BJ (cell line): ENCODE results near the gene CALCR. TPM values are rescaled to one million over a fixed set of nuclear protein-coding genes. Genes with fewer than 3 reads are reported as not detected.

Experiments used
- CTCF ChIA-PET: fragments of 350-600 bp; formaldehyde crosslinking; extraction: SDS; loops from one replicate; lab custom pipeline; 2021; ENCODE audit warnings: antibody characterized with exemption, inconsistent platforms; lab: Yijun Ruan, JAX
- POLR2A ChIA-PET: fragments of 300-600 bp; sonication (Branson Sonifier 250); formaldehyde crosslinking; extraction: SDS; loops from one replicate; lab custom pipeline; 2021; ENCODE audit warnings: antibody characterized with exemption; lab: Charles Lee
- DNase-seq: peaks from one replicate; pipeline ENCODE4 v3.0.0-alpha.2; 2011; ENCODE audit warnings: low read depth
- H3K27me3 ChIP-seq: 2 replicates; pipeline ENCODE4 v1.6.0; 2011; ENCODE audit warnings: low read length; ENCODE audit not compliant: control insufficient read depth, insufficient read depth
- H3K36me3 ChIP-seq: 2 replicates; pipeline ENCODE4 v1.5.1; 2011; ENCODE audit warnings: low read length; ENCODE audit not compliant: control insufficient read depth, insufficient read depth
- H3K4me3 ChIP-seq: 2 replicates; pipeline ENCODE4 v1.5.1; 2011; ENCODE audit warnings: low read depth, mild to moderate bottlenecking, control low read depth, low read length
- CTCF ChIP-seq: IDR thresholded peaks from 2 replicates; pipeline ENCODE4 v1.5.1; 2011; ENCODE audit warnings: low read depth, mild to moderate bottlenecking, control low read depth, inconsistent platforms, low read length, moderate library complexity; ENCODE audit not compliant: insufficient read depth
- polyA plus RNA-seq: library from polyadenylated mRNA; depleted of rRNA; stranded (reverse); fragments of >200 nt; gene quantifications from 2 replicates; pipeline ENCODE4 v1.2.3, GENCODE V29; 2011
- small RNA-seq: library from RNA; depleted of rRNA; stranded (forward); fragments of <200 nt; gene quantifications from one replicate; pipeline ENCODE3, GENCODE V24; 2012; ENCODE audit warnings: low replicate concordance, low read depth; ENCODE audit not compliant: insufficient read length

The CALCR gene
- polyA plus RNA-seq, 1 experiment, result not detected

DNA sequence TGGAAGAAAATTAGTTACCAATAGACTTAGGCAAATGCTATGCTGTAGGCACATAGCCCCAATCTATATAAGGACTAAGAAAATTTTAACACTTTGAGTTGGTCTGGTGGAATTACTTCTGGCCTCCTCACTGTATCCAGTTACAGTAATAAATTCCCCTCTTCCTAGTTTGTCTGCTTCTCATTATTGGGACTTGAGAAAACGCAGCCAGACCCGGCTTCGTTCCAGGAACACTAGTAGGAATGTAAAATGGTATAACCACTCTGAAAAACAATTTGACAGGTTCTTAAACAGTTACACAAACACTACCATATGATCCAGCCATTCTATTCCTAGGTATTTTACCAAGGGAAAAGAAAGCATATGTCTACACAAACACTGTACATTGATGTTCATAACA lies 192.2 kb downstream of the CALCR start:
- POLR2A ChIA-PET, result no interaction called here
- no peaks in the 10 kb centered on the region for H3K36me3 ChIP-seq
- no peak for TF ChIP-seq CTCF
- H3K4me3 ChIP-seq, result no peak overlapping the region
- CTCF ChIA-PET, result no interaction called here
- H3K27me3 ChIP-seq, result peaks cover 7% of the 10 kb centered on the region
- no peak for DNase-seq

- DNase-seq, result no peak
- no peaks in the 10 kb centered on the region for H3K36me3 ChIP-seq
- no peak for TF ChIP-seq CTCF
- H3K4me3 ChIP-seq, result no peak overlapping the region
- POLR2A ChIA-PET, result no interaction called here
- CTCF ChIA-PET, result interaction anchor here (0.8 to 1.7 kb wide), 2 partner anchors 14 to 133 kb away, joined by 3 to 7 read pairs; no protein-coding TSS in a partner anchor
- peaks cover 4% of the 10 kb centered on the region for H3K27me3 ChIP-seq
Measured at GRCh38 chr7:93378131-93378760, 196.3 kb downstream of the CALCR start.

- Histone ChIP-seq H3K4me3 (no peak overlapping the region), H3K36me3 (no peaks in the 10 kb centered on the region), H3K27me3 (peaks cover 4% of the 10 kb centered on the region)
- DNase-seq, result no peak
- ChIA-PET POLR2A (no interaction called here), CTCF (interaction anchor here (0.9 to 2.6 kb wide), 8 partner anchors 11 to 175 kb away, joined by 4 to 19 read pairs (median 8); no protein-coding TSS in a partner anchor)
- no peak for TF ChIP-seq CTCF
Measured at GRCh38 chr7:93375603-93376002, 198.9 kb downstream of the CALCR start.

Small RNA genes within 50 kb of the gene (small RNA-seq; reads per million reads assigned to genes)
- gene MIR489 (not detected), gene MIR653 (not detected)
